HepG2 (cell line): ENCODE results near the gene GMEB1.

Source experiments
- CCAR2 ChIP-seq: fragments of 200-400 bp; formaldehyde crosslinking; optimal IDR thresholded peaks from 2 replicates; pipeline ENCODE3; 2018; ENCODE audit warnings: low read depth, mild to moderate bottlenecking, low read length, moderate library complexity
- CEBPB ChIP-seq: IDR thresholded peaks from 2 replicates; pipeline ENCODE4 v1.6.1; 2011; ENCODE audit warnings: low read depth, low read length, improper control_type of control experiment, borderline replicate concordance
- HNRNPK ChIP-seq: fragments of 200-400 bp; formaldehyde crosslinking; IDR thresholded peaks from 2 replicates; pipeline ENCODE4 v1.6.1; 2018; ENCODE audit warnings: low read length, low read depth, moderate library complexity, mild to moderate bottlenecking; ENCODE audit not compliant: poor library complexity, severe bottlenecking

DNA sequence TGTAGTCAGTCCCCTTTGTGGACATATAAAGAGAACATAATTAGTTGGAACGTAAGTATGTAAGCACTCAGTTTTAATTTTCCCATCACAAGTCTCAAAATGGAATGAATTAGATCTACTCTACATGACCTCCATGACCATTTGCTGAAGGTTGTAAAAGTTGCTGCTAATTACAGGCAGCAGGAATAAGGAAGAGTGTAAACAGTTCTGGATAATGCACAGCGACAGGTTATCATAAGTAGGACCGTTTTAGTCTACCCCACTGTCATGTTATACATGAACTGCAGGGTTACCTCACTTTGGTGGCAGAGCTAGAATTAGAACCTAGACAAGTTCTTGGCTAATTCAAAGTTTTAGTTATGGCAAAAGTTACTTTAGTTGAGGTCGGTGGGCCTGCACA lies 89.8 kb downstream of the GMEB1 start:
- no peak for TF ChIP-seq HNRNPK
- no peak for TF ChIP-seq CEBPB
- no peak for TF ChIP-seq CCAR2
